NB4 (cell line): ENCODE results near the gene ARHGEF12.

Experiments used
- CTCF ChIP-seq: IDR thresholded peaks from one replicate; pipeline ENCODE4 v1.5.1; 2012; ENCODE audit warnings: low read depth, low read length
- MYC ChIP-seq: IDR thresholded peaks from 2 replicates; pipeline ENCODE4 v1.6.1; 2011; ENCODE audit warnings: low read depth, low read length
- POLR2A ChIP-seq: IDR thresholded peaks from 2 replicates; pipeline ENCODE4 v1.6.1; 2011; ENCODE audit warnings: mild to moderate bottlenecking; ENCODE audit not compliant: insufficient read length; ENCODE audit errors: extremely low read depth

- no peak for TF ChIP-seq CTCF
- TF ChIP-seq POLR2A = no peak
- no peak for TF ChIP-seq MYC
Observed at GRCh38 chr11:120336641-120337354, 585 bp downstream of the ARHGEF12 start.
